ENCODE measurements around the gene CHMP1A.

DNA sequence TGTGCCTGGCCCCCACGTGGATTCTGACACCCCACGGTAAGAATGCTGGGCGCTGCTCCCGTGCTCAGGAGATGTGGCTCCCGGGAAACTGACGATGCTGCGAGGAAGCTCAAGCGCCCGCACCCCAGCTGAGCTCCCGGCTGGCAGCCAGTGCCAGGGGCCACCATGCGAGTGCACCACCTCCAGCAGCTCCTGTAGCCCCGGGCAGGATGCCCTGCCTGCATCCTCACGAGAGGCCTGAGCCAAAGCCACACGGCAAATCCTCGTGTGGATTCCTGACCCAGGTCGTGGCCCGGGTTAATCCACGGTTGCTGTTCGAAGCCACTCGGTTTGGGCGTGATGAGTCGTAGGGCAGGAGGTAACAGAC, 55.6 kb downstream of the CHMP1A start:
- TF ChIP-seq, protein P1, sequence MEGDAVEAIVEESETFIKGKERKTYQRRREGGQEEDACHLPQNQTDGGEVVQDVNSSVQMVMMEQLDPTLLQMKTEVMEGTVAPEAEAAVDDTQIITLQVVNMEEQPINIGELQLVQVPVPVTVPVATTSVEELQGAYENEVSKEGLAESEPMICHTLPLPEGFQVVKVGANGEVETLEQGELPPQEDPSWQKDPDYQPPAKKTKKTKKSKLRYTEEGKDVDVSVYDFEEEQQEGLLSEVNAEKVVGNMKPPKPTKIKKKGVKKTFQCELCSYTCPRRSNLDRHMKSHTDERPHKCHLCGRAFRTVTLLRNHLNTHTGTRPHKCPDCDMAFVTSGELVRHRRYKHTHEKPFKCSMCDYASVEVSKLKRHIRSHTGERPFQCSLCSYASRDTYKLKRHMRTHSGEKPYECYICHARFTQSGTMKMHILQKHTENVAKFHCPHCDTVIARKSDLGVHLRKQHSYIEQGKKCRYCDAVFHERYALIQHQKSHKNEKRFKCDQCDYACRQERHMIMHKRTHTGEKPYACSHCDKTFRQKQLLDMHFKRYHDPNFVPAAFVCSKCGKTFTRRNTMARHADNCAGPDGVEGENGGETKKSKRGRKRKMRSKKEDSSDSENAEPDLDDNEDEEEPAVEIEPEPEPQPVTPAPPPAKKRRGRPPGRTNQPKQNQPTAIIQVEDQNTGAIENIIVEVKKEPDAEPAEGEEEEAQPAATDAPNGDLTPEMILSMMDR (IDR thresholded peaks at IDR 0.05) = no peak
- no peak for TF ChIP-seq POLR2A (IDR thresholded peaks at IDR 0.05)

All from body of pancreas (tissue), 4 donors.